HepG2 (cell line): Measurements from ENCODE around the gene TPO. TPM values are rescaled to one million over a fixed set of nuclear protein-coding genes. Genes with fewer than 3 reads are reported as not detected.

Experiments used
- ATAC-seq: fragments of 200-7000 bp; cut with Tn5 transposase; 3 replicates; pipeline ENCODE4 v1.9.1; 2020; ENCODE audit warnings: mild to moderate bottlenecking, moderate library complexity
- BruUV-seq: library from RNA; stranded (reverse); fragments of 400-500 nt; replicated peaks from 2 replicates; lab custom pipeline; 2021; lab: Mats Ljungman, UMichigan
- CTCF ChIA-PET: fragments of 300-600 bp; formaldehyde crosslinking; extraction: SDS; loops from one replicate; lab custom pipeline; 2021; ENCODE audit warnings: low total read pairs, inconsistent platforms, low intra/inter-chr PET ratio; lab: Yijun Ruan, JAX
- POLR2A ChIA-PET: fragments of 350-600 bp; sonication (Branson Sonifier 250); formaldehyde crosslinking; loops from one replicate; lab custom pipeline; 2020; ENCODE audit warnings: antibody characterized with exemption, inconsistent platforms; lab: Yijun Ruan, JAX
- DNase-seq: peaks from one replicate; pipeline ENCODE4 v3.0.0-alpha.2; 2015; ENCODE audit warnings: low spot score
- FAIRE-seq: peaks from 3 replicates; lab custom pipeline; 2011; peaks lifted over from hg19 to GRCh38; lab: Jason Lieb, UNC
- H2AFZ ChIP-seq: one replicate; pipeline ENCODE4 v1.6.1; 2011; ENCODE audit warnings: low read length, inconsistent platforms
- H3K27ac ChIP-seq: fragments of 300-600 bp; 3 replicates; pipeline ENCODE4 v1.8.0; 2011; ENCODE audit warnings: mixed run types, mild to moderate bottlenecking, mixed read lengths, low read length, inconsistent platforms; ENCODE audit not compliant: insufficient read depth; ENCODE audit errors: extremely low read length
- H3K27me3 ChIP-seq, 2 experiments: fragments of 200-600 bp in 1 of 2; 2 replicates in 1 of 2; 3 replicates in 1 of 2; pipeline versions ENCODE4 v1.6.0 to v1.8.0; 2011; ENCODE audit warnings: low read length in 2 of 2, mild to moderate bottlenecking in 2 of 2, moderate library complexity in 2 of 2, inconsistent platforms in 1 of 2; ENCODE audit not compliant: insufficient read depth in 2 of 2, control insufficient read depth in 1 of 2
- H3K36me3 ChIP-seq, 2 experiments: fragments of 200-600 bp in 1 of 2; replicated peaks in 1 of 2; 2 replicates in 1 of 2; 3 replicates in 1 of 2; pipeline versions ENCODE4 v1.5.1 to v1.8.0; 2011; ENCODE audit warnings: low read length in 2 of 2, inconsistent platforms in 1 of 2; ENCODE audit not compliant: insufficient read depth in 2 of 2, control insufficient read depth in 1 of 2
- H3K4me1 ChIP-seq: 2 replicates; pipeline ENCODE4 v1.5.1; 2012; ENCODE audit warnings: low read length, inconsistent platforms; ENCODE audit not compliant: insufficient read depth
- H3K4me2 ChIP-seq: 2 replicates; pipeline ENCODE4 v1.6.0; 2011; ENCODE audit warnings: low read depth, low read length, inconsistent platforms
- H3K4me3 ChIP-seq, 3 experiments: fragments of 200-600 bp in 1 of 3; sonication (generic), shearing (Covaris generic) in 1 of 3; replicated peaks in 1 of 3; 2 replicates each; pipeline ENCODE4 v1.5.1; 2011 to 2016; ENCODE audit warnings: low read length in 3 of 3, inconsistent platforms in 2 of 3, low read depth in 2 of 3, mild to moderate bottlenecking in 2 of 3, control low read depth in 1 of 3, mixed read lengths in 1 of 3; ENCODE audit not compliant: insufficient read depth in 1 of 3
- H3K79me2 ChIP-seq: one replicate; pipeline ENCODE4 v1.6.1; 2011; ENCODE audit warnings: low read length, inconsistent platforms; ENCODE audit not compliant: insufficient read depth
- H3K9ac ChIP-seq: 2 replicates; pipeline ENCODE4 v1.6.0; 2011; ENCODE audit warnings: mild to moderate bottlenecking, low read depth, low read length, inconsistent platforms; ENCODE audit not compliant: insufficient read depth
- H3K9me3 ChIP-seq: 2 replicates; pipeline ENCODE4 v1.5.1; 2012; ENCODE audit warnings: mild to moderate bottlenecking, low read length
- H4K20me1 ChIP-seq: 2 replicates; pipeline ENCODE4 v1.6.0; 2011; ENCODE audit warnings: inconsistent platforms, mild to moderate bottlenecking, low read length, moderate library complexity; ENCODE audit not compliant: insufficient read depth
- ATM ChIP-seq: fragments of 450-650 bp; IDR thresholded peaks from 2 replicates; pipeline ENCODE4 v1.7.1; 2017; ENCODE audit warnings: mild to moderate bottlenecking, borderline replicate concordance
- CBX5 ChIP-seq: sonication (generic); formaldehyde crosslinking; IDR thresholded peaks from 2 replicates; pipeline ENCODE4 v1.4.0; 2020; ENCODE audit warnings: missing genetic modification reagents, borderline replicate concordance
- KDM5A ChIP-seq: fragments of 200-600 bp; sonication (generic); IDR thresholded peaks from 2 replicates; pipeline ENCODE4 v1.7.0; 2018; ENCODE audit warnings: antibody characterized with exemption, mild to moderate bottlenecking, low read length, borderline replicate concordance
- KLF13 ChIP-seq: sonication (generic); formaldehyde crosslinking; IDR thresholded peaks from 2 replicates; pipeline ENCODE4 v1.4.0; 2020; ENCODE audit warnings: mild to moderate bottlenecking, missing genetic modification reagents
- MEIS2 ChIP-seq: sonication (generic); formaldehyde crosslinking; IDR thresholded peaks from 2 replicates; pipeline ENCODE4 v1.9.0; 2021; ENCODE audit warnings: mild to moderate bottlenecking, missing genetic modification reagents
- NR2F1 ChIP-seq, 2 experiments: fragments of 450-650 bp in 1 of 2; formaldehyde crosslinking in 1 of 2; IDR thresholded peaks; 2 replicates each; pipeline versions ENCODE4 v1.5.0 to v1.6.1; 2016 to 2020; ENCODE audit warnings: mild to moderate bottlenecking in 1 of 2, missing compliant biosample characterization in 1 of 2, missing genetic modification reagents in 1 of 2, moderate library complexity in 1 of 2
- NRL ChIP-seq: sonication (generic); formaldehyde crosslinking; IDR thresholded peaks from 2 replicates; pipeline ENCODE4 v1.5.0; 2020; ENCODE audit warnings: missing genetic modification reagents, mild to moderate bottlenecking, moderate library complexity, borderline replicate concordance
- RFXANK ChIP-seq: IDR thresholded peaks from 2 replicates; pipeline ENCODE4 v1.6.1; 2016
- RXRB ChIP-seq: IDR thresholded peaks from 2 replicates; pipeline ENCODE4 v1.6.1; 2016; ENCODE audit warnings: borderline replicate concordance, missing genetic modification reagents, missing compliant biosample characterization
- SETDB1 ChIP-seq: sonication (generic); formaldehyde crosslinking; IDR thresholded peaks from 2 replicates; pipeline ENCODE4 v1.5.1; 2020; ENCODE audit warnings: missing genetic modification reagents, mild to moderate bottlenecking, borderline replicate concordance
- ZEB1 ChIP-seq: IDR thresholded peaks from 2 replicates; pipeline ENCODE4 v1.6.1; 2012; ENCODE audit warnings: mild to moderate bottlenecking, low read depth, inconsistent platforms; ENCODE audit not compliant: insufficient replicate concordance
- ZNF34 ChIP-seq: sonication (generic); formaldehyde crosslinking; IDR thresholded peaks from 2 replicates; pipeline ENCODE4 v1.4.0; 2020; ENCODE audit warnings: mild to moderate bottlenecking, missing genetic modification reagents, borderline replicate concordance
- WGBS: methylation state at CpG from one replicate; pipeline ENCODE4 v1.1.6; 2017; ENCODE audit warnings: low lambda C conversion rate; 5-methylcytosine and 5-hydroxymethylcytosine counted together
- in situ Hi-C: cut with HindIII; loops from 2 replicates; pipeline ENCODE4 v1.10.0; 2017; ENCODE audit warnings: low pct_unique_long_range_greater_than_20kb; ENCODE audit not compliant: extremely low pct_ligation_motif_present
- intact Hi-C: fragments of 100-400 bp; cut with micrococcal nuclease; formaldehyde crosslinking; loops from one replicate; pipeline ENCODE4 v1.10.0; 2022; ENCODE audit not compliant: unreplicated experiment
- polyA plus RNA-seq, 8 experiments: library from polyadenylated mRNA; depleted of rRNA in 3 of 8; stranded (reverse) in 7 of 8; unstranded in 1 of 8; fragments of >200 nt; fragmentation: Illumina TruSeq in 4 of 8; extraction: Trizol in 4 of 8; gene quantifications; 2 replicates each; pipeline versions ENCODE4 v1.2.1 to v1.2.3, GENCODE V29; 2011 to 2016; ENCODE audit warnings: low read depth in 4 of 8, missing spikeins in 1 of 8, mixed read lengths in 1 of 8; ENCODE audit not compliant: insufficient read depth in 1 of 8
- total RNA-seq, 5 experiments: library from RNA; depleted of rRNA; stranded (reverse); fragments of >200 nt; fragmentation: Illumina TruSeq; extraction: Trizol; gene quantifications; 2 replicates each; pipeline ENCODE4 v1.2.3, GENCODE V29; 2016; ENCODE audit warnings: low read depth in 1 of 5
- TF ChIP-seq, protein P1 (sequence below): sonication (generic); formaldehyde crosslinking; IDR thresholded peaks from 2 replicates; pipeline ENCODE4 v1.5.0; 2020; ENCODE audit warnings: mild to moderate bottlenecking, missing genetic modification reagents, borderline replicate concordance
- TF ChIP-seq, protein P2 (sequence below): sonication (generic); IDR thresholded peaks from 2 replicates; pipeline ENCODE4 v1.6.1; 2016; ENCODE audit warnings: low read depth, borderline replicate concordance
- TF ChIP-seq, protein P3 (sequence below): sonication (generic); formaldehyde crosslinking; IDR thresholded peaks from 2 replicates; pipeline ENCODE4 v1.9.0; 2022; ENCODE audit warnings: low read depth, missing genetic modification reagents
- TF ChIP-seq, protein P4 (sequence below): sonication (generic); formaldehyde crosslinking; IDR thresholded peaks from 2 replicates; pipeline ENCODE4 v1.4.0; 2020; ENCODE audit warnings: mild to moderate bottlenecking, missing genetic modification reagents, borderline replicate concordance

TPO gene
- total and polyA plus RNA-seq, 2 of the 13 experiments (the other 11 are each of a cell fraction or from before 2014, with no cell fraction given): not detected

DNA sequence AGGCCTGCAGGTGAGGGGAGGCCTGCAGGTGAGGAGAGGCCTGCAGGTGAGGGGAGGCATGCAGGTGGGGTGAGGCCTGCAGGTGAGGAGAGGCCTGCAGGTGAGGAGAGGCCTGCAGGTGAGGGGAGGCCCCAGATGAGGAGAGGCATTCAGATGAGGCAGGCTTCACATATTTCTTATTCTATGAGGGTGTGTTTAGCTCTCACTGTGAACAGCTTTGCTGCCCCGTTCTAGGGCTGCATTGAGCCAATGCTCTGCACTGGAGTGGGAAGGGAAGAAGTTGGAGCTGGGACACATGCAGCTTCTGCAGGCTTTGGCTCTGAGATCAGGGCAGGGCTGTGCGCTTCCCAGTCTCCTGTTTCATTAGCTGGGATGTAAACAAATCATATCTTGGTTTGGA lies 19.5 kb downstream of the TPO start:
- H3K27me3 ChIP-seq: peaks cover 2 to 4% of the 10 kb centered on the region in 2 experiments; a peak in 2 of 5 replicates
- no peak for FAIRE-seq
- no peak for TF ChIP-seq KDM5A
- no peak for TF ChIP-seq KLF13
- no peak for TF ChIP-seq RFXANK (CRISPR knock-in tag)
- no peak for TF ChIP-seq ZNF34 (CRISPR knock-in tag)
- no peak for TF ChIP-seq RXRB (CRISPR knock-in tag)
- TF ChIP-seq, protein P1, sequence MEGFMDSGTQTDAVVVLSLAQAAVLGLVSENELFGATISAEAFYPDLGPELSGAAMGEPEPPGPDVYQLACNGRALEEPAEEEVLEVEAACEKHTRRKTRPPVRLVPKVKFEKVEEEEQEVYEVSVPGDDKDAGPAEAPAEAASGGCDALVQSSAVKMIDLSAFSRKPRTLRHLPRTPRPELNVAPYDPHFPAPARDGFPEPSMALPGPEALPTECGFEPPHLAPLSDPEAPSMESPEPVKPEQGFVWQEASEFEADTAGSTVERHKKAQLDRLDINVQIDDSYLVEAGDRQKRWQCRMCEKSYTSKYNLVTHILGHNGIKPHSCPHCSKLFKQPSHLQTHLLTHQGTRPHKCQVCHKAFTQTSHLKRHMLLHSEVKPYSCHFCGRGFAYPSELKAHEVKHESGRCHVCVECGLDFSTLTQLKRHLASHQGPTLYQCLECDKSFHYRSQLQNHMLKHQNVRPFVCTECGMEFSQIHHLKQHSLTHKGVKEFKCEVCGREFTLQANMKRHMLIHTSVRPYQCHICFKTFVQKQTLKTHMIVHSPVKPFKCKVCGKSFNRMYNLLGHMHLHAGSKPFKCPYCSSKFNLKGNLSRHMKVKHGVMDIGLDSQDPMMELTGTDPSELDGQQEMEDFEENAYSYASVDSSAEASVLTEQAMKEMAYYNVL (CRISPR knock-in tag): no peak
- no peak for TF ChIP-seq ATM
- TF ChIP-seq, protein P2, sequence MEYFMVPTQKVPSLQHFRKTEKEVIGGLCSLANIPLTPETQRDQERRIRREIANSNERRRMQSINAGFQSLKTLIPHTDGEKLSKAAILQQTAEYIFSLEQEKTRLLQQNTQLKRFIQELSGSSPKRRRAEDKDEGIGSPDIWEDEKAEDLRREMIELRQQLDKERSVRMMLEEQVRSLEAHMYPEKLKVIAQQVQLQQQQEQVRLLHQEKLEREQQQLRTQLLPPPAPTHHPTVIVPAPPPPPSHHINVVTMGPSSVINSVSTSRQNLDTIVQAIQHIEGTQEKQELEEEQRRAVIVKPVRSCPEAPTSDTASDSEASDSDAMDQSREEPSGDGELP: no peak
- TF ChIP-seq ZEB1: no peak
- TF ChIP-seq, protein P3, sequence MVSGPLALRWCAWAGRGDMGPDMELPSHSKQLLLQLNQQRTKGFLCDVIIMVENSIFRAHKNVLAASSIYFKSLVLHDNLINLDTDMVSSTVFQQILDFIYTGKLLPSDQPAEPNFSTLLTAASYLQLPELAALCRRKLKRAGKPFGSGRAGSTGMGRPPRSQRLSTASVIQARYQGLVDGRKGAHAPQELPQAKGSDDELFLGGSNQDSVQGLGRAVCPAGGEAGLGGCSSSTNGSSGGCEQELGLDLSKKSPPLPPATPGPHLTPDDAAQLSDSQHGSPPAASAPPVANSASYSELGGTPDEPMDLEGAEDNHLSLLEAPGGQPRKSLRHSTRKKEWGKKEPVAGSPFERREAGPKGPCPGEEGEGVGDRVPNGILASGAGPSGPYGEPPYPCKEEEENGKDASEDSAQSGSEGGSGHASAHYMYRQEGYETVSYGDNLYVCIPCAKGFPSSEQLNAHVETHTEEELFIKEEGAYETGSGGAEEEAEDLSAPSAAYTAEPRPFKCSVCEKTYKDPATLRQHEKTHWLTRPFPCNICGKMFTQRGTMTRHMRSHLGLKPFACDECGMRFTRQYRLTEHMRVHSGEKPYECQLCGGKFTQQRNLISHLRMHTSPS (CRISPR knock-in tag): no peak
- TF ChIP-seq, protein P4, sequence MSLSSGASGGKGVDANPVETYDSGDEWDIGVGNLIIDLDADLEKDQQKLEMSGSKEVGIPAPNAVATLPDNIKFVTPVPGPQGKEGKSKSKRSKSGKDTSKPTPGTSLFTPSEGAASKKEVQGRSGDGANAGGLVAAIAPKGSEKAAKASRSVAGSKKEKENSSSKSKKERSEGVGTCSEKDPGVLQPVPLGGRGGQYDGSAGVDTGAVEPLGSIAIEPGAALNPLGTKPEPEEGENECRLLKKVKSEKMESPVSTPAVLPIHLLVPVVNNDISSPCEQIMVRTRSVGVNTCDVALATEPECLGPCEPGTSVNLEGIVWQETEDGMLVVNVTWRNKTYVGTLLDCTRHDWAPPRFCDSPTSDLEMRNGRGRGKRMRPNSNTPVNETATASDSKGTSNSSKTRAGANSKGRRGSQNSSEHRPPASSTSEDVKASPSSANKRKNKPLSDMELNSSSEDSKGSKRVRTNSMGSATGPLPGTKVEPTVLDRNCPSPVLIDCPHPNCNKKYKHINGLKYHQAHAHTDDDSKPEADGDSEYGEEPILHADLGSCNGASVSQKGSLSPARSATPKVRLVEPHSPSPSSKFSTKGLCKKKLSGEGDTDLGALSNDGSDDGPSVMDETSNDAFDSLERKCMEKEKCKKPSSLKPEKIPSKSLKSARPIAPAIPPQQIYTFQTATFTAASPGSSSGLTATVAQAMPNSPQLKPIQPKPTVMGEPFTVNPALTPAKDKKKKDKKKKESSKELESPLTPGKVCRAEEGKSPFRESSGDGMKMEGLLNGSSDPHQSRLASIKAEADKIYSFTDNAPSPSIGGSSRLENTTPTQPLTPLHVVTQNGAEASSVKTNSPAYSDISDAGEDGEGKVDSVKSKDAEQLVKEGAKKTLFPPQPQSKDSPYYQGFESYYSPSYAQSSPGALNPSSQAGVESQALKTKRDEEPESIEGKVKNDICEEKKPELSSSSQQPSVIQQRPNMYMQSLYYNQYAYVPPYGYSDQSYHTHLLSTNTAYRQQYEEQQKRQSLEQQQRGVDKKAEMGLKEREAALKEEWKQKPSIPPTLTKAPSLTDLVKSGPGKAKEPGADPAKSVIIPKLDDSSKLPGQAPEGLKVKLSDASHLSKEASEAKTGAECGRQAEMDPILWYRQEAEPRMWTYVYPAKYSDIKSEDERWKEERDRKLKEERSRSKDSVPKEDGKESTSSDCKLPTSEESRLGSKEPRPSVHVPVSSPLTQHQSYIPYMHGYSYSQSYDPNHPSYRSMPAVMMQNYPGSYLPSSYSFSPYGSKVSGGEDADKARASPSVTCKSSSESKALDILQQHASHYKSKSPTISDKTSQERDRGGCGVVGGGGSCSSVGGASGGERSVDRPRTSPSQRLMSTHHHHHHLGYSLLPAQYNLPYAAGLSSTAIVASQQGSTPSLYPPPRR (CRISPR knock-in tag): no peak
- TF ChIP-seq CBX5 (CRISPR knock-in tag): no peak
- no peak for TF ChIP-seq SETDB1 (CRISPR knock-in tag)
- TF ChIP-seq NRL (CRISPR knock-in tag): no peak
- no peak for TF ChIP-seq NR2F1 (CRISPR knock-in tag; IDR thresholded peaks at IDR 0.05)
- no peak for TF ChIP-seq MEIS2 (CRISPR knock-in tag)

More for the DNA sequence above, 19.5 kb downstream of the TPO start:
- DNase-seq (no peak), ATAC-seq (no peak)
- H3K4me2 ChIP-seq: no peak overlapping the region
- CTCF ChIA-PET: no interaction called here
- POLR2A ChIA-PET: no interaction called here
- no peaks in the 10 kb centered on the region for H3K4me1 ChIP-seq
- no peak overlapping the region for H2AFZ ChIP-seq
- WGBS: 4% methylated on average over 2 of the region's 2 CpGs
- no peaks in the 10 kb centered on the region for H3K79me2 ChIP-seq
- in situ Hi-C loops: no loop called here
- H3K36me3 ChIP-seq: no peaks in the 10 kb centered on the region
- no TSS peak for BruUV-seq
- H3K9ac ChIP-seq: no peak overlapping the region
- no peaks in the 10 kb centered on the region for H3K9me3 ChIP-seq
- no peak overlapping the region for H3K27ac ChIP-seq
- H4K20me1 ChIP-seq: no peaks in the 10 kb centered on the region
- no peak overlapping the region for H3K4me3 ChIP-seq
- intact Hi-C loops: no loop called here
